Fibroblast of villous mesenchyme (primary cell): Measurements from ENCODE around the gene SLIT1. TPM values are rescaled to one million over a fixed set of nuclear protein-coding genes. Genes with fewer than 3 reads are reported as not detected.

ENCODE experiments used
- DNase-seq: peaks from one replicate; pipeline ENCODE4 v3.0.0-alpha.2; 2010; ENCODE audit warnings: low read depth
- H3K4me3 ChIP-seq: 2 replicates; pipeline ENCODE4 v1.5.1; 2011; ENCODE audit warnings: low read depth, mild to moderate bottlenecking, low read length
- total RNA-seq: library from RNA; depleted of rRNA; stranded (reverse); fragments of >200 nt; gene quantifications from 2 replicates; pipeline ENCODE4 v1.2.3, GENCODE V29; 2012
- TF ChIP-seq, protein P1 (sequence below): IDR thresholded peaks from 2 replicates; pipeline ENCODE4 v1.5.1; 2012; ENCODE audit warnings: low read depth, mild to moderate bottlenecking, low read length; ENCODE audit not compliant: insufficient read depth

SLIT1 gene
- total RNA-seq, 1 donor = not detected

DNA sequence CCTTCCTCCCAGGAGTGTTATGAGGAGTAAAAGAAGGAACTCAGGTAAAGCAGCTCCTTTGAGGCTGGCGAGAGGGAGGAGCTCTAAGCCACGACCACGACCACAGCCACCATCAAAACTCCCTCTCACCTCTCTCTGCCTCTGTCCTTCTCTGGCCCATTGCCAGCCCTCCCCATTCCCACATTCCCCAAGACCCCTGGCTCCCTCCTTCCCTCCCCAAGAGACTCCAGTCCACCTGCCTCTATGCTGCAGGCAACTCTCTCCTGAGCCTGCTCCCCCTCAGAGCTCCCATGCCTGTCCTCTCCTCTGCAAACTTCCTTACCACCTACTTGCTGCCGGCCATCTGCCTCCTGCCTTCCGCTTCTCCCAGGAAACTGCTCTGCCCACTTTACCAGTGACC is 9.5 kb downstream of the SLIT1 start:
- TF ChIP-seq, protein P1, sequence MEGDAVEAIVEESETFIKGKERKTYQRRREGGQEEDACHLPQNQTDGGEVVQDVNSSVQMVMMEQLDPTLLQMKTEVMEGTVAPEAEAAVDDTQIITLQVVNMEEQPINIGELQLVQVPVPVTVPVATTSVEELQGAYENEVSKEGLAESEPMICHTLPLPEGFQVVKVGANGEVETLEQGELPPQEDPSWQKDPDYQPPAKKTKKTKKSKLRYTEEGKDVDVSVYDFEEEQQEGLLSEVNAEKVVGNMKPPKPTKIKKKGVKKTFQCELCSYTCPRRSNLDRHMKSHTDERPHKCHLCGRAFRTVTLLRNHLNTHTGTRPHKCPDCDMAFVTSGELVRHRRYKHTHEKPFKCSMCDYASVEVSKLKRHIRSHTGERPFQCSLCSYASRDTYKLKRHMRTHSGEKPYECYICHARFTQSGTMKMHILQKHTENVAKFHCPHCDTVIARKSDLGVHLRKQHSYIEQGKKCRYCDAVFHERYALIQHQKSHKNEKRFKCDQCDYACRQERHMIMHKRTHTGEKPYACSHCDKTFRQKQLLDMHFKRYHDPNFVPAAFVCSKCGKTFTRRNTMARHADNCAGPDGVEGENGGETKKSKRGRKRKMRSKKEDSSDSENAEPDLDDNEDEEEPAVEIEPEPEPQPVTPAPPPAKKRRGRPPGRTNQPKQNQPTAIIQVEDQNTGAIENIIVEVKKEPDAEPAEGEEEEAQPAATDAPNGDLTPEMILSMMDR = no peak
- H3K4me3 ChIP-seq = no peak overlapping the region
- no peak for DNase-seq

DNA sequence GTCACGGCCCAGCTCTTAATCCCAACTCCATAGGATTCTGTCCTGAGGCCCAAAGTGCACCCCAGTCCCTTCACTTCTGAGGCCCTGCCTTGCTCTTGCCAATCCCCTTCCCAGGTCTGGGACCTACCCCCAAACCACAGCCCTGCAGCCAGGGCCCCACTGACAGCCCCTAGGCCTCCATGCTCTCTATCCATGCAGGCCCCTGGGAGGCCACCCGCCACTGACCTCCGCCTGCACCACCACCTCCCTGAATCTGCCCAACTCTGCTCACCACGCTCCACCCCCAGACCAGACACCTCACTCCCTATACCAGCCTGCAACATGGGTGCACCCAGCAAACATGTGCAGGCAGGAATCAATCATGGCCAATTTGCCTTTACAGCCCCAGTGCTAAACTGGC is 10.2 kb downstream of the SLIT1 start:
- no peak for DNase-seq
- no peak overlapping the region for H3K4me3 ChIP-seq
- TF ChIP-seq, protein P1 = no peak

DNA sequence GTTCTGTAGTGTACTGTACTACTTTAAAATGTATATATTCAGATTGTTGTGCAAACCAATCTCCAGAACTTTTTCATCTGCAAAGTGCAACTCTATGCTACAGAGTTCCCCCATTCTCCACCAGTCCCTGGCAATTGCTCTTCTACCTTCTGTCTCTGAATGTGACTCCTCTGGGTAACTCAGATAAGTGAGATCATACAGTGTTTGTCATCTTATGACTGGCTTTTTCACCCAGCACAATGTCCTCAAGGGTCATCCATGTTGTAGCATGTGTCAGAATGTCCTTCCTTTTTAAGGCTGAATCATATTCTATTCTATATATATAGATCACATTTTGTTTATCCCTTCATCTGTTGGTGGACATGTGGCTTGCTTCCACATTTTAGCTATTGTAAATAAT is 10.8 kb downstream of the SLIT1 start:
- TF ChIP-seq, protein P1 = no peak
- no peak for DNase-seq
- H3K4me3 ChIP-seq = no peak overlapping the region

- TF ChIP-seq, protein P1 = no peak
- DNase-seq = no peak
- no peak overlapping the region for H3K4me3 ChIP-seq
Measured at GRCh38 chr10:97174276-97174775, 11.4 kb downstream of the SLIT1 start.

- no peak overlapping the region for H3K4me3 ChIP-seq
- TF ChIP-seq, protein P1 = no peak
- DNase-seq = no peak
Measured at GRCh38 chr10:97173036-97173435, 12.7 kb downstream of the SLIT1 start.

DNA sequence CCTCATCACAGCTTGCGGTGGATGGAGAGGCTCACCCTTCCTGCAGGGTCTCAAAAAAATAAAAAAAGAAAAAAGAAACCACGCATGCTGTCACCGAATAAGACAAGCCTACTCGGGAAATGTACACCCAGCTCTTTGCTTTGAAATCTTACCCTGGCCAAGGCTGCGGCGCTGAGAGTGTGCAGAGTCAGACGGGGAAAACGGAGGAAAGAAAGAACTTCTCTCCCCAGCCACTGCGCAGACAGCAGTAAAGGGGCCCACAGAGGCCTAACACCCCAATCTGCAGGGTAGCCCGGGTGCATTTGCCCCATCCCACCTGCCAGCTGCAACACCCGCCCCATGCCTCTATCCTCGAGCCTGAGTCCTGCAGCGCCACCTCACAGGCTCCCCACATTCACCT is 14.8 kb downstream of the SLIT1 start:
- no peak overlapping the region for H3K4me3 ChIP-seq
- TF ChIP-seq, protein P1 = no peak
- no peak for DNase-seq

GRCh38 chr10:97169911-97170693 is 15.7 kb downstream of the SLIT1 start:
- H3K4me3 ChIP-seq = no peak overlapping the region
- DNase-seq = no peak
- TF ChIP-seq, protein P1 = no peak
